ENCODE results near the gene FOXP4. TPM values are rescaled to one million over a fixed set of nuclear protein-coding genes. Genes with fewer than 3 reads are reported as not detected.

The FOXP4 gene
- polyA plus RNA-seq, 1 of the 3 experiments (the other 2 are of a cell fraction), result 7.3 TPM

- Histone ChIP-seq H3K36me3 (replicated peaks in 1 of 2; ENCODE audit: control insufficient read depth in 1 of 2, insufficient read depth in 2 of 2, low read length in 1 of 2) (no peaks in the 10 kb centered on the region), H3K4me1 (ENCODE audit: control insufficient read depth in 1 of 2, insufficient read depth in 2 of 2, low read depth in 1 of 2, low read length in 1 of 2) (peaks cover 0 to 13% of the 10 kb centered on the region in 2 experiments; a peak in 1 of 4 replicates), H3K9me2 (no peaks in the 10 kb centered on the region), H3K79me2 (ENCODE audit: insufficient read depth) (no peaks in the 10 kb centered on the region), H3K4me3 (ENCODE audit: low read depth in 2 of 2, low read length in 1 of 2) (no peak overlapping the region), H3K9me3 (no peaks in the 10 kb centered on the region), H3K9ac (no peak overlapping the region), H2AFZ (ENCODE audit: low read depth) (no peak overlapping the region), H3K27ac (ENCODE audit: low read depth in 2 of 2, low read length in 1 of 2) (peak overlapping the region in 1 of 2 experiments; percentile 19; a peak in 1 of 4 replicates), H3F3A (replicated peaks; ENCODE audit: insufficient read depth) (no peaks in the 10 kb centered on the region), H4K20me1 (ENCODE audit: insufficient read depth) (no peaks in the 10 kb centered on the region), H3K27me3 (ENCODE audit: insufficient read depth) (no peaks in the 10 kb centered on the region; the same call in 1 of the 2 replicates), H3K4me2 (no peak overlapping the region)
- DNase-seq, result peak; percentile 71
- ChIA-PET POLR2A (no interaction called here), CTCF (interaction anchor here (0.7 to 1.0 kb wide), 2 partner anchors 9 to 152 kb away, joined by 3 read pairs; no protein-coding TSS in a partner anchor)
- TF ChIP-seq USF2 (IDR thresholded peaks at IDR 0.05; ENCODE audit: borderline replicate concordance, low read depth, low read length) (no peak), FOSL2 (IDR thresholded peaks at IDR 0.05; ENCODE audit: borderline replicate concordance, low read depth) (no peak), GABPA (IDR thresholded peaks at IDR 0.05; ENCODE audit: low read depth) (no peak), POLR2AphosphoS5 (IDR thresholded peaks at IDR 0.05; ENCODE audit: low read depth, low read length) (no peak)
- TF ChIP-seq, protein P1, sequence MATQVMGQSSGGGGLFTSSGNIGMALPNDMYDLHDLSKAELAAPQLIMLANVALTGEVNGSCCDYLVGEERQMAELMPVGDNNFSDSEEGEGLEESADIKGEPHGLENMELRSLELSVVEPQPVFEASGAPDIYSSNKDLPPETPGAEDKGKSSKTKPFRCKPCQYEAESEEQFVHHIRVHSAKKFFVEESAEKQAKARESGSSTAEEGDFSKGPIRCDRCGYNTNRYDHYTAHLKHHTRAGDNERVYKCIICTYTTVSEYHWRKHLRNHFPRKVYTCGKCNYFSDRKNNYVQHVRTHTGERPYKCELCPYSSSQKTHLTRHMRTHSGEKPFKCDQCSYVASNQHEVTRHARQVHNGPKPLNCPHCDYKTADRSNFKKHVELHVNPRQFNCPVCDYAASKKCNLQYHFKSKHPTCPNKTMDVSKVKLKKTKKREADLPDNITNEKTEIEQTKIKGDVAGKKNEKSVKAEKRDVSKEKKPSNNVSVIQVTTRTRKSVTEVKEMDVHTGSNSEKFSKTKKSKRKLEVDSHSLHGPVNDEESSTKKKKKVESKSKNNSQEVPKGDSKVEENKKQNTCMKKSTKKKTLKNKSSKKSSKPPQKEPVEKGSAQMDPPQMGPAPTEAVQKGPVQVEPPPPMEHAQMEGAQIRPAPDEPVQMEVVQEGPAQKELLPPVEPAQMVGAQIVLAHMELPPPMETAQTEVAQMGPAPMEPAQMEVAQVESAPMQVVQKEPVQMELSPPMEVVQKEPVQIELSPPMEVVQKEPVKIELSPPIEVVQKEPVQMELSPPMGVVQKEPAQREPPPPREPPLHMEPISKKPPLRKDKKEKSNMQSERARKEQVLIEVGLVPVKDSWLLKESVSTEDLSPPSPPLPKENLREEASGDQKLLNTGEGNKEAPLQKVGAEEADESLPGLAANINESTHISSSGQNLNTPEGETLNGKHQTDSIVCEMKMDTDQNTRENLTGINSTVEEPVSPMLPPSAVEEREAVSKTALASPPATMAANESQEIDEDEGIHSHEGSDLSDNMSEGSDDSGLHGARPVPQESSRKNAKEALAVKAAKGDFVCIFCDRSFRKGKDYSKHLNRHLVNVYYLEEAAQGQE (IDR thresholded peaks at IDR 0.05; ENCODE audit: low read depth, low read length), result no peak
- TF ChIP-seq, protein P2, sequence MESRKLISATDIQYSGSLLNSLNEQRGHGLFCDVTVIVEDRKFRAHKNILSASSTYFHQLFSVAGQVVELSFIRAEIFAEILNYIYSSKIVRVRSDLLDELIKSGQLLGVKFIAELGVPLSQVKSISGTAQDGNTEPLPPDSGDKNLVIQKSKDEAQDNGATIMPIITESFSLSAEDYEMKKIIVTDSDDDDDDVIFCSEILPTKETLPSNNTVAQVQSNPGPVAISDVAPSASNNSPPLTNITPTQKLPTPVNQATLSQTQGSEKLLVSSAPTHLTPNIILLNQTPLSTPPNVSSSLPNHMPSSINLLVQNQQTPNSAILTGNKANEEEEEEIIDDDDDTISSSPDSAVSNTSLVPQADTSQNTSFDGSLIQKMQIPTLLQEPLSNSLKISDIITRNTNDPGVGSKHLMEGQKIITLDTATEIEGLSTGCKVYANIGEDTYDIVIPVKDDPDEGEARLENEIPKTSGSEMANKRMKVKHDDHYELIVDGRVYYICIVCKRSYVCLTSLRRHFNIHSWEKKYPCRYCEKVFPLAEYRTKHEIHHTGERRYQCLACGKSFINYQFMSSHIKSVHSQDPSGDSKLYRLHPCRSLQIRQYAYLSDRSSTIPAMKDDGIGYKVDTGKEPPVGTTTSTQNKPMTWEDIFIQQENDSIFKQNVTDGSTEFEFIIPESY (IDR thresholded peaks at IDR 0.05; ENCODE audit: borderline replicate concordance, low read depth), result no peak
- 66% methylated on average over 8 of the region's 8 CpGs for WGBS (ENCODE audit: low lambda C conversion rate)
Measured at GRCh38 chr6:41519745-41520699, 26.2 kb upstream of the FOXP4 start.
